NCI-H128 (cell line): Measurements from ENCODE around the gene IL6ST.
"Not testable (repeated sequence)": the region's sequence is repeated elsewhere in the genome, so short reads cannot be mapped to it uniquely, and the experiment has no call there.

Experiments used
- DNase-seq: peaks from one replicate; lab custom pipeline; 2025; ENCODE audit not compliant: unreplicated experiment; lab: John Stamatoyannopoulos, UW

The IL6ST gene

DNA sequence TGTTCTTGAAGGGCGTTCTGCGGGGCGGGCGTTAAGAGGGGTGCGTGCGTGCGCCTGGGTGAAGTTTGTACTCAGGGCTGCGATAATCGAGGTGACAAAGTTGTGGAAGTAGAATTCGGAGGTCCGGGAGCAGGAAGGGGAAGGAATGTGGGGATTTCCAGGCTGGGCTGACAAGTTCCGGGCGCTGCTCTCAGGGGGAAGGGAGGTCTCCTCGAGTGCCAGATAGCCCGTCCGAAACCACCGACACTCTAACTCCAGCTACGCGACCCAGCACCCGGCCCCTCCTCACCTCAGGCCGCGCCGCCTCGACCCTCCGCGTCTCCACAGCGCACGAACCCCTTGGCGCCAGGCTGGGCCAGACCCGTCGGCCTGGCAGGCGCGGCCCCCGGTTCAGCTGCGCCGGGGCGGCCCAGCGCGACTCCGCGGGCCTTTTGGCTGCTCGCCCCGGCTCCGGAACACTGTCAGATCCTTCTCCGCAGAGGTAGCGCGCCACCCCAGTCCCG is at the start of gene IL6ST:
Gene IL6ST (minus strand): TSS at position 469 of the 503 bp plus-strand sequence. CDS start 18,685 bp downstream, outside the sequence.
- DNase-seq: no peak

GRCh38 chr5:56039985-56040384 is 45.2 kb upstream of the IL6ST start:
- no peak for DNase-seq

- not testable (repeated sequence) for DNase-seq
Observed at GRCh38 chr5:56038206-56038605, 43.4 kb upstream of the IL6ST start.

- no peak for DNase-seq
Observed at GRCh38 chr5:56037531-56038010, 42.8 kb upstream of the IL6ST start.

DNA sequence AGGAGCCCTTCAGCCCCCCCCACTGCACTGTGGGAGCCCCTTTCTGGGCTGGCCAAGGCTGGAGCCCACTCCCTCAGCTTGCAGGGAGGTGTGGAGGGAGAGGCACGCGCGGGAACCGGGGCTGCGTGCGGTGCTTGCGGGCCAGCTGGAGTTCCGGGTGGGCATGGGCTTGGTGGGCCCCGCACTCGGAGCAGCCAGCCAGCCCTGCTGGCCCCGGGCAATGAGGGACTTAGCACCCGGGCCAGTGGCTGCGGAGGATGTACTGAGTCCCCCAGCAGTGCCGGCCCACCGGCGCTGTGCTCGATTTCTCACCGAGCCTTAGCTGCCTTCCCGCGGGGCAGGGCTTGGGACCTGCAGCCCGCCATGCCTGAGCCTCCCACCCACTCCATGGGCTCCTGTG is 40.6 kb upstream of the IL6ST start:
- not testable (repeated sequence) for DNase-seq

DNA sequence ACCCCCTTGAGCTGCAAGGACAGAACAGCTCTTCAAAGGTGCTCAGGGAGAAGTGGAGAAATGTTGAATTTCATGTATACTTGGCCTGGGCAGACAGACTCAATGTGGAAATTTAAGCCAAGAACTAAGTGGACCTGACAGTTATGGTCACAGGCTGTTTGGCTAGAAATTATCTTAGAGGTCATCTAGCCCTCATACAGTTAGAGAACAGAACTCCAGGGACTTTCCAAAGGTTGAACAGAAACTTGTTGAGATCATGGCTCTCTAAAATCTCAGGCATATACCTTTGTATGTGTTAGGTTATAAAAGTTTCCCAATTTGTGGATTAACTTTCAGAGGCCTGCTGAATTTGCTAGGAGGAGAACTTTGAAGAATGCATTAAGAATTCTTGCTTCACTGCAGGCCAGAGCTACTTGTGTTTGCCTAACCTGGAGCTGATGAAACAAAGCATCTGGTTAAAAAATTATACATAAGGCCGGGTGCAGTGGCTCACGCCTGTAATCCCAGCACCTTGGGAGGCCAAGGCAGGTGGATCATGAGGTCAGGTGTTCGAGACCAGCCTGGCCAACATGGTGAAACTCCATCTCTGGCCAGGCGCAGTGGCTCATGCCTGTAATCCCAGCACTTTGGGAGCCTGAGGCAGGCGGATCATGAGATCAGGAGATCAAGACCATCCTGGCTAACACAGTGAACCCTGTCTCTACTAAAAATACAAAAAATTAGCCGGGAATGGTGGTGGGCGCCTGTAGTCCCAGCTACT is 35.3 kb upstream of the IL6ST start:
- DNase-seq: not testable (repeated sequence)

DNA sequence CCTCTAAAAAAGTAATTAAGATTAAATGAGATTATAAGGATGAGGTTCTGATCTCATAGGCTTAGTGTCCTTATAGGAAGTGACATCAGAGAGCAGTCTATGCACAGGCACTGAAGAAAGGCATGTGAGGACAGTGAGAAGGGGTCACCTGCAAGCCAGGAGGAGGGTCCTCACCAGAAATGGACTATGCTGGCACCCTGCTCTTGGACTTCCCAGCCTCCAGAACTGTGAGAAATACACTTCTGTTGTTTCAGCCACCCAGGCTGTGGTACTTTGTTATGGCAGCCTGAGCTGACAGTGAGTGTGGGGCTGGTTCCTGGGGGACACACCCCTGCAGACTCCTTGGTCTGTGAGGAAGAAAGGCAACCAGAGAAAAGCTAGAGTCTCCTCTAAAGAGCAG is 34.7 kb upstream of the IL6ST start:
- DNase-seq: no peak

DNA sequence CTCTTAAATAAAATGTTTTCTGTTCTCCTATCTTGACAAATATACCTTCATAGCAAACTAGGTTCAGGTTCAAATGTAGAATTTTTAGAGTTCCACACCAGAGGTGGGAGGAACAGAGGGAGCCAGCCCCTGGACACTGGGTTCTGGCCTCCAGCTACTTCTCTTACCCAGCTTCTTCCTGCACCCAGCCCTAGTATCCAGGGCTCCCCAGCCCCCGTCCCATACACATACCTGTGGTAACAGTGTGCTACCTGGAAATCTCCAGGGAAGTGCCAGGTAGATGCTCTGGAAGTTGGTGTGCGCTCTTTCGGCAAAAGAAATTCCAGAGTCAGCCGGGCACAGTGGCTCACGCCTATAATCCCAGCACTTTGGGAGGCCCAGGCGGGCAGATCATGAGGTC is 33.9 kb upstream of the IL6ST start:
- DNase-seq: no peak

GRCh38 chr5:56026863-56027300 is 32.1 kb upstream of the IL6ST start:
- DNase-seq: no peak

DNA sequence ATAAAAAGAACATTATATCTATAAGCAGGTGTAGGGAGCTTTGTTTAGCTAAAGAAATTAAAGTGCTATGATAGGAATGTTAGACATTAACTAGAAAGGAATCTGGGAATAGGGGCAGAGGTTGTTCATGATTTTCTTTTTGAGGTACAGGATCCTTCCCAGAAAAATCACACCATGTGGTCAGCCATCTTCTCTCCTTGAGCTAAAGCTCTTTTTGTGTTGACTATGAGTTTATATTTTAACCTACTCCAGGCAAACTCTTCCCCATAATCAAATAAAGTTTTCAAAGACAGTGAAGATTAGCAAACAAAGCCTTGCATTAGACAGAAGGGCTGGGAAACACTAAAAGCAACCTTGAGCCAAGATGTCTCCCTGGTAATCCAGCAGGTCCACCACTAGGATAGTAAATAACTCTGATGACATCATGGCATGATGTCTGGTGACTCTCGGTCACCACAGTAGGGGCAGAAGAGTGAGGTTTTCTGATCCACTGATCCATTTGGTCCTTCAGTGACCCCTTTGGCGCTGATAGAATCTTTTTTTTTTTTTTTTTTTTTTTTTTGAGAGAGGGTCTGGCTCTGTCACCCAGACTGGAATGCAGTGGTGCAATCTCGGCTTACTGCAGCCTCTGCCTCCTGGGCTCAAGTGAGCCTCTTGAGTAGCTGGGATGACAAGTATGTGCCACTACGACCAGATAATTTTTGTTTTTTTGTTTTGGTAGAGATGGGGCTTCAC is 30.6 kb upstream of the IL6ST start:
- DNase-seq: no peak

DNA sequence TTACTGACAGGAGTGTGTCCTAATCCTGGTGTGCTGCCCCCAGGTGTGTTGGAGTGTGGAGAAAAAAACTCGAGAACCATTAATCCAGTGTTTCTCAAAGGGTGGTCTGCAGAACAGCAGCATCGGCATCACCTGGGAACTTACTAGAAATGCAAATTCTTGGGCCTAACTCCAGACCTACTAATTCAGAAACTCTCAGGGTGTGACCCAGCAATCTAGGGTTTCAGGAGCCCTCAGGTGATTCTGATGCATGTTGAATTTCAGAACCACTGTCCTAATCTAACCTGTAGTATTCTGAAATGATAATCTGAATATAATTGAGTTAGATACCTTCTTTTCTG is 30.0 kb upstream of the IL6ST start:
- DNase-seq: no peak

- no peak for DNase-seq
Observed at GRCh38 chr5:56023296-56023695, 28.5 kb upstream of the IL6ST start.

DNA sequence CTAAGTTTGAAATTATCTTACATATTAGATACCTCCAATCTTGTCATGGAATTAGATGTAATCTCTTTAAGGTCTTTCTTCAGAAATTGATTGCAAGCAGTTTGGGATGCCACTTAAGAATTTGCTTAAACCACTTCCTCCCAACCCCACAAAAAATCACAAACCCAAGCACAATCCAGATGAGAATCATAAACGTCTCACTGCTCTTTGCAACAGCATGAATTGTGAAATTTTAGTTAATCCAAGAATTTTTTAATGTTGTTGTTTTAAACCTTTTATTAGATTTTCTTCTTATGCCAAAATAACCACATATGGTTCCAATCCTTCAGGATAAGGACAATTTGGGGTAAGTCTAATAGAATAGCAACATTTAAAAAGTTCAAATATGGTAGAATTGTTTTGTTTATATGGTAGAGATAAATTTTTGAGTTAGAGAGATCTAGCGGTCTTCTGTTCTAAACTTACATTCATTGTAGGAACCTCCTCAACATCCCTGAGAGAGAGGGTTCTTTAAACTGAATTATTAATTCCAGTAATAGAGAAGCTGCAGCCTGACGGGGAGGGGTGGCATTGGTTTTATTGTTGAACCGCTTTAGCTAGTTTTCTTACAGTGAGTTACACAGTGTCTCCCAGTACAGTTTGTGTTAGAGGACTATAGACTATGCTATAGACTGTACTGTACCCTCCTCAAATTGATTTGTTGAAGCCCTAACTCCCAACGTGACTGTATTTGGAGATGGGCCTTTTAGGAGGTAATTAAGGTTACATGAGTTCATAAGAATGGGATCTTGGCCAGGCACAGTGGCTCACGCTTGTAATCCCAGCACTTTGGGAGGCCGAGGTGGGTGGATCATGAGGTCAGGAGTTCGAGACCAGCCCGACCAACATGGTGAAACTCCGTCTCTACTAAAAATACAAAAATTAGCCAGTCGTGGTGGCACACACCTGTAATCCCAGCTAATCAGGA is 24.8 kb upstream of the IL6ST start:
- no peak for DNase-seq

- DNase-seq: no peak
Observed at GRCh38 chr5:56018832-56019231, 24.1 kb upstream of the IL6ST start.

DNA sequence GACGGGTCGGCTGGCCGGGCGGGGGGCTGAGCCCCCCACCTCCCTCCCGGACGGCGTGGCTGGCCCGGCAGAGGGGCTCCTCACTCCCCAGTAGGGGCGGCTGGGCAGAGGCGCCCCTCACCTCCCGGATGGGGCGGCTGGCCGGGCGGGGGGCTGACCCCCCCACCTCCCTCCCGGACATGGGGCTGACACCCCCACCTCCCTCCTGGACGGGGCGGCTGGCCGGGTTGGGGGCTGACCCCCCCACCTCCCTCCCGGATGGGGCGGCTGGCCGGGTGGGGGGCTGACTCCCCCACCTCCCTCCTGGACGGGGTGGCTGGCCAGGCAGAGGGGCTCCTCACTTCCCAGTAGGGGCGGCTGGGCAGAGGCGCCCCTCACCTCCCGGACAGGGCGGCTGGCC is 19.9 kb upstream of the IL6ST start:
- DNase-seq: not testable (repeated sequence)

- not testable (repeated sequence) for DNase-seq
Observed at GRCh38 chr5:56013939-56014338, 19.2 kb upstream of the IL6ST start.

GRCh38 chr5:56012281-56012963 is 17.7 kb upstream of the IL6ST start:
- DNase-seq: no peak

DNA sequence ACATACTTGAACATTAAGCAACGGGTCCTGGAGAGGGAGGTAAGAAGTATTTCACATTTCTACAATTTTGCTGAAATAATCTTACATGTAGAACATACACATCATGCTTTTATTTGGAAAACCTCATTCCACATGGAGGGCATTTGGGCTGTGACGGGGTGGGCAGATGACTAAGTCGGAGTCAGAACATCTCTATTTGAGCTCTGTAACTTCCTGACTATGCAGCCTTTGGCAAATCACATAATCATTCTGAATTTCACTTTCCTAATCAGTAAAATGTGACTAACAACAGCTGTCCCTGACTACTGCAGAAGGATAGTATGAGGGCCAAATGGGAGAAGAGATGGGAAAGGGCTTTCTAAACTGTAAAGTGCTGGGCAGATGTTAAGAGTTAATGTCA is 17.1 kb upstream of the IL6ST start:
- DNase-seq: no peak

- DNase-seq: no peak
Observed at GRCh38 chr5:56010431-56010830, 15.7 kb upstream of the IL6ST start.

DNA sequence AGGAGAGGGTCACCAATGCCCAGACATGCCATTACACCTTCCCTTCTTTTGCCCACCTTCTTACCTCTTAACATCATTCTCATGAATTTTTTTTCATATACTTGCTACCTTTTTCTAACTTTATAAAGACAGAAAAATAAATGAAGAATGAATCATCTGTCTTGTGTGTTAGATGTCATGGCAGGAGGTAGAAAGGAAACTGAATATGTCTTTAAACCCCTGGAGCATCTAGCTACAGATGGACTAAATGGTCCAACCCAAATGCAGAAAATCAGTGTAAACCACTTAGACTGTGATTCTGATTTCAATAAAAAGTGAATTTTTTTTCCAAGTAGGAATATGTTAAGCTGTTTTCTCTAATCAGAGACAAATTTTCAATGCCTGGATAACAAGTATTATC is 11.8 kb upstream of the IL6ST start:
- DNase-seq: no peak
